Stimulated activated CD4-positive, alpha-beta T cell treated with anti-CD3 and anti-CD28 coated beads, Interleukin-12 subunit alpha, Interleukin-12 subunit beta, amount 100 ng/mL, for 48 hours (primary cell): Measurements from ENCODE around the gene CDKN1A.
"Not testable (repeated sequence)": the region's sequence is repeated elsewhere in the genome, so short reads cannot be mapped to it uniquely, and the experiment has no call there.

Source experiments
- DNase-seq, 3 donors: peaks; one replicate each; pipeline ENCODE4 v3.0.0-alpha.2; 2020; ENCODE audit warnings: low read depth in 2 of 3, low spot score in 1 of 3

CDKN1A gene

GRCh38 chr6:36695414-36695813 is 16.9 kb downstream of the CDKN1A start:
- no peak for DNase-seq

DNA sequence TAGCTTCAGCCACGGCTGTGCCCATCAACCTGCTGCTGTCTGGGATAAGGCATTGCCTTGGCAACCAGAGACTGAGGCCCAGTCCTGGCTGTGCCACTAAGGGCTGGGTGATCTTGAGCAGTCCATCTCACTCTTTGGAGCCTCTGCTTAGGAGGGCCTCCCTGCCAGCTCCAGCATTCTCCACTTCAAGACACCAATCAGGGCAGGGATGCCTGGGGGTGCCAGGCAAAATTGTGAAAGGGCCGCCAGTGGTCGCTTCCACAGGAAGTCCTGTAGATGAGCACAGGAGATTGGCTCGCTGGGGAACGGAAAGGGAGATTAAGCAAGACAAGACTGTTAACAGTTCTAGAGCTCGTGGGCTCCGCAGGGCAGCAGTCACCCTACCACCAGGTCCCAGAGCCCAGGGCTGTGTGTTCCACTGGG is 19.0 kb downstream of the CDKN1A start, which contains the start of gene RAB44:
Gene RAB44 (plus strand): TSS at position 346 of the 423 bp plus-strand sequence. CDS start 6,410 bp downstream, outside the sequence.
- DNase-seq: no peak

DNA sequence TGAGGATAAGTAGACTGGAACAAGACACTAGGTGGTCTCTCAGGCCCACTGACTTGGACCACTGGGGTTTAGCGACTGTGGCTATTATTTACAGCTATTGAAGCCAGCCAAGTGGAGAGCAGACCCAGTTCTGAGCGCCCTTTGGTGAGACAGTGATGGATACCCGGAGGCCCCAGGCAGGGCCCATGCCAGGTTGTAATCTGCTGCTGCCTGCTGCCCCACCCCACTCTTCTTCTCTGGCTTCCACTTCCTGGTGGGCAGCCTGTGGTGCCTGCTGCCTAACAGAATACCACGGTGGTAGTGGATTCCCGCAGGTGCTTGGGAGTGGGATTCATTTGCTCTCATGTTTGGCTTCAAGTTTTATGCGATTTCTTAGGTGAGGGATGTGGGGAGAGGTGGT is 19.7 kb downstream of the CDKN1A start:
- no peak for DNase-seq

- DNase-seq: no peak
These were observed 20.4 kb downstream of the CDKN1A start for GRCh38 chr6:36698871-36699271.

DNA sequence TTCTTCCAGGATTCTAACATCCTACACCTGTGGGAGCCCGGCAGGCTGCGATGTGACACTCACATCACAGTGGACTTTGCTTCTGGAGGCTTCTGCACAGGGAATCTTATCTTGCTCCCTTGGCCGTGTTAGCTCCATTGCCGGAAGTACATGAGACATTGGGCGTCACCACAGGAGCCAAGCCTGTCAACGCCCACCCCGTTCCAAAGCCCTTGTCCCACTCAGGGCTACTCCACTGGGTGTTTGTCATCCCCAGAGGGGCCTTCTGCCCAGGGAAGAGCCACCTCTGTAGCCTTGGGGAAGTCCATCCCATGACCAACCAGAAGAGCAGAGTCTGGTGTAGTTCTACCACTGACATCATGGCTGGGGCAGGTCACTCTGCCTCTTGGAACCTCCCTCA is 20.8 kb downstream of the CDKN1A start:
- no peak for DNase-seq

GRCh38 chr6:36700071-36700812 is 21.7 kb downstream of the CDKN1A start:
- DNase-seq: no peak

DNA sequence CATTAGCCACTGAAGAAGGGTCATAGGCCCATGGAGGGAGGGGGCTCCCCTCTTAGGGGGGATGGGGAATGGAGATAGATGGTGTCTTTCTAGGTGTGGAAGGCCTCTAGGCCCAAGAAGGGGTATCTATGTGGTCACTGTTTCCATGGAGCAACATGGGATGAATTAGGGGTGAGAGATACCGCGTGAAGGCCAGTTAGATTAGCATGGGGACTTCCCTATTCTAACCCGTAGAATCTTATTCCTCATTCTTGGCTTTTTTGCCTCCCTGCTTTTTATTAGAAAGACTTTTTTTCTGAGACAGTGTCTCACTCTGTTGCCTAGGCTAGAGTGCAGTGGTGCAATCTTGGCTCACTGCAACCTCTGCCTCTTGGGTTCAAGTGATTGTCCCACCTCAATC is 22.3 kb downstream of the CDKN1A start:
- no peak for DNase-seq

- DNase-seq: no peak
These were observed 23.0 kb downstream of the CDKN1A start for GRCh38 chr6:36701401-36701991.

DNA sequence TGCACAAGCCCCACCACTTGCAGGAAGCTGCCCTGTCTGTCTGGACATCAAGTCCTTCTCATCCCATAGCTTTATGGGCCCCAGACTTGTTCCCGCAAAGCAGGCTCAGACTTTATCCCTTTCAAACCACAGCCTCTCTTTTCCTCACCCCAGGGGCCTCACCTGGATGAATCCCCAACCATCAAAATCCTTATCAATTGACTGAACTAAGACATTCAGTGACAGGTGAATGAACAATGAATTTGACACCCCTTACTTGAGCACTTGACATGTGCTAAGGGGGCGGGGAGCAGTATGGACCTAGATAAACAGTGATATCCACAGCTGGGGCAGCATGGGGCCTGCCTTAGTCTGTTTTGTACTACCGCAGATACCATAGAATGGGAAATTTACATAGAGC is 24.1 kb downstream of the CDKN1A start:
- no peak for DNase-seq

DNA sequence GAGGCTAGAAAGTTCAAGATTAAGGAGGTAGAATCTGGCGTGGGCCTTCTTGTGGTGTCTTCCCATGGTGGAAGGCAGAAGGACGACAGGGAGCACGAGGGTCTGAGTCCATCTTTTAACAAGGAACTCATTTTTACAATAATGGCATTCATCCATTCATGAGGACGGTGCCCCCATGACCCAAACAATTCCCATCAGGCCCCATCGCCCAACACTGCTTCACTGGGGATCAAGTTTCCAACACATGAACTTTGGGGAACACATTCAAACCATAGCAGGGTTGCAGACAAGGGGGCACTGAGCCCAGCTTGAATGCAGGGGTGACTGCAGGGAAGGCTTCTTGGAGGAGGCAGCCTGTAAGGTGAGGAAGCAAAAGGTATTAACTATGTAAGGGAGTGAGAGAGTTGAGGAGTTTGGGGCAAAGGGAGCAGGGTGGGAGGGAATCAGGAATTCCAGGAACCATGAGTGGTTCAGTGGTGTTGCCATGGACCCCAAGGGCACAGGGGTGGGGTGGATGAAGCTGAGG is 24.6 kb downstream of the CDKN1A start:
- DNase-seq: no peak

DNA sequence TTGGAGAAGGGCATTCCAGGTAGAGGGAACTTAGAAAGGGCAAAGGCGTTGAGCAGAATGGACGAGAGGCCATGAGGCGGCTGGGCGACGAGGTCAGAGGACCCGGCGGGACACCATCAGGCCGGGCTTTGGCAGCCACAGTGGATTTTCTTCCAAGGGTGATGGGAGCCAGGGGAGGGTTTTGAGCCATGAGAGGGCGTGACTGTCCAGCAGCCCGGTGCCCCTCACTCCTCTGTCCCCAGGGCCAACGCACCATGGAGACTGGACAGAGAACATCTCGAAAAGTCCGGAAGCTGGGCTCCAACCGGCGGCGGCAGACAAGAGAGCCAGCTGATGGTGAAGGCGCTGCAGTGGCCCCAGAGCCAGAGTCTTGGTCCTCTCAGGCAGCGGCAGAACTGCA is 25.5 kb downstream of the CDKN1A start:
- DNase-seq: no peak

DNA sequence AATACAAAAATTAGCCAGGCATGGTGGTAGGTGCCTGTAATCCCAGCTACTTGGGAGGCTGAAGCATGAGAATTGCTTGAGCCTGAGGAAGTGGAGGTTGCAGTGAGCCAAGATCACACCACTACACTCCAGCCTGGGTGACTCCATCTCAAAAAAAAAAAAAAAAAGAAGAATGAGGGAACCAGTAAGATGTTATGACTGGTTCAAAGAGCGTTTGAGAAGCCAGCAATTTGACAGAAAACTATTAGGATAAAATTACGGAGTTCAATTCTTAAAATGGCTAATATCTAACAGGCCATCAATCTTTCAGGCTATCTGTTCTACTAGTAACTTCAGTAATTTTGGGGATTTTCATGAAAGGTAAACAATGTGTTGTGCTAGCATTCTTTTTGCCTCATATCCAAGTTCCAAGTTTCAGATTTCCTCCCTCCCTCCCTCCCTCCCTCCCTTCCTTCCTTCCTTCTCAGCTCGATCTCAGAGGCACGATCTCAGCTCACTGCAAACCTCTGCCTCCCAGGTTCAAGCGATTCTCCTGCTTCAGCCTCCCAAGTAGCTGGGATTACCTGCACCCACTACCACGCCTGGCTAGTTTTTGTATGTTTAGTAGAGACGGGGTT is 26.6 kb downstream of the CDKN1A start:
- DNase-seq: not testable (repeated sequence)

DNA sequence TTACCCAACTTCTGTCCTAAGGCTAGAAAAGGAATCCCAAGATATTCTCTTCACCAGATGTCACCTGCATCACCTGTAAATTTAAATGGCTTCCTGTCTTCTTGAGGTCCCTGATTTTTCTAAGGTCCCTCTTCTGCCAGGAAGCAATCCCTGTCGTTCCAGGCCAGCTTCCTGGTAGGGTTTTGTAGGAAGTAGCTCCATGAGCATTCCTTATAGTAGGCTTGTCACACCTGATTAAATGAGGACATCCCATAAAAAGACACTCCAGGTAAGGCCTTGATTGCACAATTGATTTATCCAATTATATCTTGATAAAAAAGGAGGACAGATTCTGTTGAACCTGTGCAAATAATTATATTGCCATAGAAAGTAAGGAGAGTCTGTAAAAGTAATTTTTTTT is 27.8 kb downstream of the CDKN1A start:
- no peak for DNase-seq

DNA sequence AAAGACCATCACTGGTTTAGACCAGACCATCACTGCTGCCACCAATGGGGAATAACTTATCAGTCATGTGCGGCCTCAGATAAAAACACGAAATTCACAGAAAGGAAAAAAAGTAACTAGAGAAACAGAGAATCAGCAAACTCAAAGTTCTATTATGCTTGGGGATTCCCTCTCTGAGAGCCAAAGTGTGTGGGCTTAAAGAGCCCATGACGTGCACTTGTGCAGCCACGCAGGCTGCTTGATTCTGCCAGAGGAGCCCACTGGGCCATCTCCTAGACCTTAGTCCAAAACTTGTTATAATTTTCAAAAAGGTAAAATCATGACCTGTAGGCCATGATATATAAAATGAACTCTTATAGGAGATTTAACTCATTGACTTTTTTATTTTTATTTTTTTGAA is 34.3 kb downstream of the CDKN1A start:
- no peak for DNase-seq

- no peak for DNase-seq
These were observed 35.3 kb downstream of the CDKN1A start for GRCh38 chr6:36713846-36714245.

GRCh38 chr6:36714511-36714910 is 36.0 kb downstream of the CDKN1A start:
- DNase-seq: no peak

DNA sequence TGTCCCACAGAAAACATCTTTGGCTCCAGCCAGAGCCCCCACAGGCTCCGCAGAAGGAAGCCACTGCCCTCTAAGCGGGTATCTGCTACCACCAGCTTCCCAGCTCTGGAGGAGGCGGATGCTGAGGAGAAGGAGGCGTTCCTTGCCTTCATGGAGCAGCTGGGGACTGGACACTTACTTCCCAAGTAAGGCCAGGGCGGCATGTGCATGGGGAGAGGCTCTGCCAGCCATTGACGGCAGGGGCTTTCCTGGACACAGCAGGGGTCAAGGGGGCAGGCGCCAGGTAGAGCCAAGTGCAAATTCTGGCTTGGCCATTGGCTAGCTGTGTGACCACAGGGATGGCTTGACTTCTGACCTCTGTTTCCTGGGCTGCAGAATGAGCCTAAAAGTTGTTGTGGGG is 37.0 kb downstream of the CDKN1A start:
- DNase-seq: no peak

DNA sequence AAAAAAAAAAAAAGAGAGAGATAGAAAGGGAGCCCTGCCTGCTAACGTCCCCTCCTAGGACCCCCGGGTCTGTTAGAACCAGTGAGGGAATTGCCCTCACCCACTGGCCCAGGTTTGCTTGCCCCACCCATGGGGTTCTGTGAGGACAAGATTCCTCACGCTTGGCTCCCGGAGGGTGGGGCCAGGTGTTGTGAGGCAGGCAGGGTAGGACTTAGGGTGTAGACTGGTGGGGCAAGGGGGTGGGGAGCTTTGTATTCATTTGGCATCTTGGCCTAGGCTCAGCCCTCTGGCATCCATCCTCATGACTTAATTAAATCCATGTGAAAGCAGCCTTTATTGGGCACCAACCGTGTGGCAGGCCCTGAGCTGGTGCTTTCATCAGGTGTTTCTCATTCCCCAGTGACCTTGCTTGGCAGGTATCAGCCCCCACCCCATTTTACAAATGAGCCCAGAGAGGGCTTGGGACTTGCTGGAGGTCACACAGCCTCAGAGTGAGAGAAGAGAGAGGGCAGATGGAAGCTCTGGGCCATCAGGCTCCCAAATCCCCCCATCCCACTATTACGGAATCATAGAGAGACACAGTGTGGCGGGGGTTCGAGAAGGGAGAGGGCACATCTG is 38.1 kb downstream of the CDKN1A start:
- no peak for DNase-seq

DNA sequence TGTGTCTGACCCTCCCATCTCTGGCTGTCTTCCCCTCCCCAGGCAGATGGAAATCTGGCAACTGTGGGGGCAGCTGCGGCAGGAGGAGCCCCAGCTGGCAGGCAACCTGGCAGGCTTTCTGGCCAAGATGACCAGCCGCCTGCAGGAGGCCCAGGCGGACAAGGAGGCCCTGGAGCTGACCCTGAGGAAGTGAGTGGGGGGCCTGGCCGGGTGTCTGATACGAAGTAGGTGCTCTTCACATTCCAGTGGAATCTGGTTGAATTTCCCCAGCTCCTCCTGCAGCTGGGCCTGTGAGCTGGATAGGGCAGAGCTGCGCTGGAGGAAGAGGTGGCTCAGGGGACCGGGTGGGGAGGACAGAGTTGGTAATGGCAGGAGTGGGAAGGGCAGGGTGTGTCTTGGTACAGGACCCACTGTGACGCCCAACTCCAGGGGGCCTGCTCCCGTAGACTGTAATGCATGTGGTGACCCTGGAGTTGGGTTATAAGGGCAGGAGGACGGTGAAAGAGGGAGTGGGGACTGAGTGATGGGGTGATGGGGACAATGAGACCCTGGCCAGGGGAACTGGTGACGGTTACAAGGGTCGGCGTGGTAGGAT is 38.8 kb downstream of the CDKN1A start:
- DNase-seq: no peak

DNA sequence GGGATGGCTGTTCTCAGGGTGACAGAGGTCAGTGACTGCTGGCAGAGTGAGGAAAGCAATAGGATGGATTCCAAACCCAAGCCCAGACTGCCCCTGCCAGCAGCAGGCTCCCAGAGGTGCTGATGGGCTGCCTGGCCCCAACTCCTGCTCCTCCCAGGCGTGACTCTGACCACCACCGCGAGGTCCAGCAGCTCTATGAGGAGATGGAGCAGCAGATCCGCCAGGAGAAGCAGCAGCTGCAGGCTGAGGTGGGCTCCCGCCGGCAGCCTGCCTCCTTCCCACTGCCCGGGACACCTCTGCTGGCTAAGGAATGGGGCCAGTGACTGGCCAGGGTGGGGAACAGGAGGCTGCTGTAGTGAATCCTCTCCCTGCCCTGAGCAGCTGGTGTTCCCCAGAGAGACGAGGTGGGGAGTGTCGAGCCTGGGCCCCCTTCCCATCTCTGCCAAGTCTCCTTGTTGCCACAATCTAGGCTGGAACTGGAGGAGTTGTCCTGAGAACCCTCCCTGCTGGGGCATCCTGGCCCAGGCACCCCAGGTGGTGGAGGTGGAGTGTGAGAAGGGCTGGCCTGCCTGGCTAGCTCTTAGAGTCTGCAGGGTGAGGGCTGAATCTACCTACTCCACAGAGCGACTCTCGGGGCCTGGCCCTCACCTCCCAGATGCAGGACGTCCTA is 39.5 kb downstream of the CDKN1A start:
- DNase-seq: no peak

DNA sequence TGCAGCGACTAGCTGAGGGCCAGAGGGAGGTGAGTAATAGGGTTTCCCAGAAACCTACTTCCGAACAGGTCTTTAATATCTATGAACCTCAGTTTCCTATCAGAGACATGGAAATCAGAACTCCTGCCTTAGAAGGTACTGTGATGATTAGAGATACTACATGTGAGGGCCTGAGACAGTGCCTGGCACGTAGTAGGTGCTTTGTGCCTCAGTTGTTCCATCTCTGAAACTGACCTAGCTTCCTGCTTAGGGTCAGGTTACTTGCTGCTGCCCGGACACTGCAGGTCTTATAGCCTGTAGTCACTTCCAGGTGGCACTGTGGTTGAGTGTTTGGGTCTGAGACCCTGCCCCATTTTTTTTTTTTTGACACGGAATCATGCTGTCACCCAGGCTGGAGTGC is 40.0 kb downstream of the CDKN1A start:
- DNase-seq: no peak
